ENCODE data around the gene IGFBP5.

- TF ChIP-seq CTCF (IDR thresholded peaks at IDR 0.05; ENCODE audit: low read depth, low read length, poor library complexity, severe bottlenecking) (no peak), EZH2phosphoT487 (IDR thresholded peaks at IDR 0.05; ENCODE audit: borderline replicate concordance, low read length) (no peak)
Measured at GRCh38 chr2:216632952-216633615, 62.3 kb downstream of the IGFBP5 start, which contains the start of gene IGFBP2.

Data from DOHH2 (cell line).